ENCODE measurements around the gene STK10.

DNA sequence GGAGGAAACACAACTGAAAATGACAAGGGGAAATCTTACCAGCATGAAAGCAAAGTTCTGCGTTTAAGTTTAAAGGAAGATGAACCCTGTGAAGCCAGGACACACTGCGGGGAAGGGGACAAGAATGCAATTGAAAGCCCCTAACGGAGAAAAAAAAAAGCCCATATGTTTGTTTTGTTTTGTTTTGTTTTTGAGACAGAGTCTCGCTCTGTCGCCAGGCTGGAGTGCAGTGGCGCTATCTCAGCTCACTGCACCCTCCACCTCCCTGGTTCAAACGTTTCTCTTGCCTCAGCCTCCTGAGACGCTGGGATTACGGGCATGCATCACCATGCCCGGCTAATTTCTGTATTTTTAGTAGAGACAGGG lies 2.9 kb downstream of the STK10 start:
- TF ChIP-seq, protein P1, sequence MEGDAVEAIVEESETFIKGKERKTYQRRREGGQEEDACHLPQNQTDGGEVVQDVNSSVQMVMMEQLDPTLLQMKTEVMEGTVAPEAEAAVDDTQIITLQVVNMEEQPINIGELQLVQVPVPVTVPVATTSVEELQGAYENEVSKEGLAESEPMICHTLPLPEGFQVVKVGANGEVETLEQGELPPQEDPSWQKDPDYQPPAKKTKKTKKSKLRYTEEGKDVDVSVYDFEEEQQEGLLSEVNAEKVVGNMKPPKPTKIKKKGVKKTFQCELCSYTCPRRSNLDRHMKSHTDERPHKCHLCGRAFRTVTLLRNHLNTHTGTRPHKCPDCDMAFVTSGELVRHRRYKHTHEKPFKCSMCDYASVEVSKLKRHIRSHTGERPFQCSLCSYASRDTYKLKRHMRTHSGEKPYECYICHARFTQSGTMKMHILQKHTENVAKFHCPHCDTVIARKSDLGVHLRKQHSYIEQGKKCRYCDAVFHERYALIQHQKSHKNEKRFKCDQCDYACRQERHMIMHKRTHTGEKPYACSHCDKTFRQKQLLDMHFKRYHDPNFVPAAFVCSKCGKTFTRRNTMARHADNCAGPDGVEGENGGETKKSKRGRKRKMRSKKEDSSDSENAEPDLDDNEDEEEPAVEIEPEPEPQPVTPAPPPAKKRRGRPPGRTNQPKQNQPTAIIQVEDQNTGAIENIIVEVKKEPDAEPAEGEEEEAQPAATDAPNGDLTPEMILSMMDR (IDR thresholded peaks at IDR 0.05): no peak
- TF ChIP-seq POLR2A (IDR thresholded peaks at IDR 0.05): no peak
